ENCODE data around the gene P2RX5. TPM values are rescaled to one million over a fixed set of nuclear protein-coding genes. Genes with fewer than 3 reads are reported as not detected.
A peak's percentile ranks its signal among the peaks of the same experiment; 100 is the strongest.

Gene P2RX5
- total and polyA plus RNA-seq, 9 donors, result 0.15 to 1.1 (median 0.61) TPM

GRCh38 chr17:3635474-3636153 lies 60.3 kb downstream of the P2RX5 start:
- H3K27me3 ChIP-seq, result no peaks in the 10 kb centered on the region
- H3K4me3 ChIP-seq, result peak overlapping the region; percentile 85
- H3K4me1 ChIP-seq (ENCODE audit: insufficient read depth), result peaks cover 15% of the 10 kb centered on the region
- WGBS, 3 donors, result 16 to 26% (median 20%) methylated on average over 31 to 38 of the region's 38 CpGs
- no peaks in the 10 kb centered on the region for H3K9me3 ChIP-seq
- intact Hi-C loops (cut with DNase I), result no loop called here
- TF ChIP-seq, protein P1, sequence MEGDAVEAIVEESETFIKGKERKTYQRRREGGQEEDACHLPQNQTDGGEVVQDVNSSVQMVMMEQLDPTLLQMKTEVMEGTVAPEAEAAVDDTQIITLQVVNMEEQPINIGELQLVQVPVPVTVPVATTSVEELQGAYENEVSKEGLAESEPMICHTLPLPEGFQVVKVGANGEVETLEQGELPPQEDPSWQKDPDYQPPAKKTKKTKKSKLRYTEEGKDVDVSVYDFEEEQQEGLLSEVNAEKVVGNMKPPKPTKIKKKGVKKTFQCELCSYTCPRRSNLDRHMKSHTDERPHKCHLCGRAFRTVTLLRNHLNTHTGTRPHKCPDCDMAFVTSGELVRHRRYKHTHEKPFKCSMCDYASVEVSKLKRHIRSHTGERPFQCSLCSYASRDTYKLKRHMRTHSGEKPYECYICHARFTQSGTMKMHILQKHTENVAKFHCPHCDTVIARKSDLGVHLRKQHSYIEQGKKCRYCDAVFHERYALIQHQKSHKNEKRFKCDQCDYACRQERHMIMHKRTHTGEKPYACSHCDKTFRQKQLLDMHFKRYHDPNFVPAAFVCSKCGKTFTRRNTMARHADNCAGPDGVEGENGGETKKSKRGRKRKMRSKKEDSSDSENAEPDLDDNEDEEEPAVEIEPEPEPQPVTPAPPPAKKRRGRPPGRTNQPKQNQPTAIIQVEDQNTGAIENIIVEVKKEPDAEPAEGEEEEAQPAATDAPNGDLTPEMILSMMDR (IDR thresholded peaks at IDR 0.05), result no peak
- TF ChIP-seq EP300 (IDR thresholded peaks at IDR 0.05) (no peak), POLR2A (IDR thresholded peaks at IDR 0.05) (no peak)
- DNase-seq, result peak in 1 of 5 donors; percentile 39
- no peaks in the 10 kb centered on the region for H3K36me3 ChIP-seq
- H3K27ac ChIP-seq, result peak overlapping the region in 1 of 2 donors; percentile 99

DNA sequence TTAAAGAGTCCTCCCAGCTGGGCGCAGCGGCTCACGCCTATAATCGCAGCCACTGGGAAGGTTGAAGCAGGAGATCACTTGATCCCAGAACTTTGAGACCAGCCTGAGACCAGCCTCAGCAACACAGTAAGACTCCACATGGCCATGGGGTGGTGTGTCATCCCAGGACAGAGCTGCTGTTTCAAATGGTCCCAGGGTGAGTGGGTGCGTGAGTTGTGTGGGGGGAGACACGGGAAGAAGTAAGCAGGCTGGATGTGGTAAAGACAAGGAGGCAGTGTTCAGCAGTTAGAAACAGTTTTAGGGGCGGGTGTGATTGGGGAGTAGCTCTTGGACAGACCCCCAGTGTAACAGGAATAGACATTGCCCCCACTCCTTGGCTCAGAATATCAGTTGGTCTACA lies 63.7 kb downstream of the P2RX5 start:
- Histone ChIP-seq H3K4me3 (no peak overlapping the region), H3K9me3 (no peaks in the 10 kb centered on the region), H3K36me3 (no peaks in the 10 kb centered on the region), H3K27ac (no peak overlapping the region), H3K27me3 (no peaks in the 10 kb centered on the region), H3K4me1 (ENCODE audit: insufficient read depth) (peaks cover 13% of the 10 kb centered on the region)
- intact Hi-C loops (cut with DNase I), result no loop called here
- WGBS, 3 donors, result 97 to 98% (median 97%) methylated on average over 7 of the region's 7 CpGs
- DNase-seq, result no peak
- TF ChIP-seq POLR2A (IDR thresholded peaks at IDR 0.05) (no peak), EP300 (IDR thresholded peaks at IDR 0.05) (no peak)
- TF ChIP-seq, protein P1 (IDR thresholded peaks at IDR 0.05), result no peak

GRCh38 chr17:3630781-3631180 lies 65.2 kb downstream of the P2RX5 start:
- H3K27me3 ChIP-seq, result no peaks in the 10 kb centered on the region
- no peak overlapping the region for H3K4me3 ChIP-seq
- 79 to 89% (median 84%) methylated on average over 10 of the region's 10 CpGs for WGBS, 3 donors
- TF ChIP-seq EP300 (IDR thresholded peaks at IDR 0.05), result no peak
- TF ChIP-seq, protein P1 (IDR thresholded peaks at IDR 0.05), result no peak
- no peak for TF ChIP-seq POLR2A (IDR thresholded peaks at IDR 0.05)
- H3K27ac ChIP-seq, result no peak overlapping the region
- H3K36me3 ChIP-seq, result no peaks in the 10 kb centered on the region
- H3K4me1 ChIP-seq (ENCODE audit: insufficient read depth), result peaks cover 11% of the 10 kb centered on the region
- intact Hi-C loops (cut with DNase I), result no loop called here
- DNase-seq, result no peak
- no peaks in the 10 kb centered on the region for H3K9me3 ChIP-seq

DNA sequence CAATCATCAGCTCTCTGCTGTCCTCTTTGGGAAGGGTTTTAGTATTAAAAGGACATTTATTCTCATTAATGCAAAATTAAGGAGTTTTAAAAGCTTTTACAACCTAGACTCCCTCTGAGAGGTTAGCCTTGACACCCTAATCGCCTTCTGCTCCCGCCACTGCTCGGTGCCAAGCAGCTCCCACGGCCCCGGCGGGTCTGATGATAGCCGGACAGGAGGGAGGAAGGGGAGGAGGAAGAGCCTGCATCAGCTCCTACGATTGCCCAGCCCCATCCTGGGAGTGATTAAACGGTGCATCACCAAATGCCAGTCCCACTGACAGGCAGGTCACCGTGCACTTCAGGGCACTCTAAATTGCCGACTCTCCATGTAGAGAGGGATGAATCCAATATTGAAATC lies 68.2 kb downstream of the P2RX5 start:
- Histone ChIP-seq H3K27me3 (no peaks in the 10 kb centered on the region), H3K4me3 (no peak overlapping the region), H3K9me3 (no peaks in the 10 kb centered on the region), H3K36me3 (no peaks in the 10 kb centered on the region), H3K4me1 (ENCODE audit: insufficient read depth) (peaks cover 2% of the 10 kb centered on the region), H3K27ac (peak overlapping the region in 1 of 2 donors; percentile 11)
- peak in 2 of 5 donors; percentile 32 to 52 for DNase-seq
- WGBS, 3 donors, result 6 to 31% (median 7%) methylated on average over 11 of the region's 11 CpGs
- intact Hi-C loops (cut with DNase I), result no loop called here
- TF ChIP-seq EP300 (IDR thresholded peaks at IDR 0.05), result no peak
- no peak for TF ChIP-seq POLR2A (IDR thresholded peaks at IDR 0.05)
- TF ChIP-seq, protein P1 (IDR thresholded peaks at IDR 0.05), result no peak

All from ovary (tissue), 9 donors.